UCSD-AML1 (cell line): ENCODE data around the gene NDNF.

Experiments used
- DNase-seq: peaks from one replicate; lab custom pipeline; 2025; ENCODE audit not compliant: unreplicated experiment; lab: John Stamatoyannopoulos, UW

NDNF gene

GRCh38 chr4:121072224-121073003 is at the start of gene NDNF:
Gene NDNF, minus strand, starts transcription at chr4:121072535. Its CDS starts 26,698 bp downstream, at chr4:121045837.
- no peak for DNase-seq

- no peak for DNase-seq
Measured at GRCh38 chr4:121119715-121120114, 47.4 kb upstream of the NDNF start.

- no peak for DNase-seq
Measured at GRCh38 chr4:121118344-121118743, 46.0 kb upstream of the NDNF start.

DNA sequence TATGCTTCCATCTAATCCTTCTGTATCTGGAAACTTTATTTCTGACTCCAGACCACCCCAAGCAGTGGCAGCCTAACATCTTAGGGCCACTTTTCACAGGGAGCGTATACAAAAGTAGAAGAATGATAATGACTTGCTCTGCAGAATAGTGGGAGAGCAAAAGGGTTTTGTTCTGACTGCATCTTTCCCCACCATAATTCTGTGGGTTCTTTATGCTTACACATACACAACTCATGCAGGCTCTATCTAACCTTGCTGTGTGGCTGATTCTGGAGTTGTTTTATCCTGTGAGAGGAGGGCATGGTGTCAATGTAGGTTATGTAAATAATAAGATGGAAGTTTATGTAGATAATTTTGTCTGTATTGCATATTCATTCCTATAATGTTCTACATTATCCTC is 42.4 kb upstream of the NDNF start:
- no peak for DNase-seq

GRCh38 chr4:121112530-121112929 is 40.2 kb upstream of the NDNF start:
- DNase-seq: no peak

GRCh38 chr4:121108557-121108956 is 36.2 kb upstream of the NDNF start:
- DNase-seq: no peak

- DNase-seq: no peak
Measured at GRCh38 chr4:121107507-121107906, 35.2 kb upstream of the NDNF start.

DNA sequence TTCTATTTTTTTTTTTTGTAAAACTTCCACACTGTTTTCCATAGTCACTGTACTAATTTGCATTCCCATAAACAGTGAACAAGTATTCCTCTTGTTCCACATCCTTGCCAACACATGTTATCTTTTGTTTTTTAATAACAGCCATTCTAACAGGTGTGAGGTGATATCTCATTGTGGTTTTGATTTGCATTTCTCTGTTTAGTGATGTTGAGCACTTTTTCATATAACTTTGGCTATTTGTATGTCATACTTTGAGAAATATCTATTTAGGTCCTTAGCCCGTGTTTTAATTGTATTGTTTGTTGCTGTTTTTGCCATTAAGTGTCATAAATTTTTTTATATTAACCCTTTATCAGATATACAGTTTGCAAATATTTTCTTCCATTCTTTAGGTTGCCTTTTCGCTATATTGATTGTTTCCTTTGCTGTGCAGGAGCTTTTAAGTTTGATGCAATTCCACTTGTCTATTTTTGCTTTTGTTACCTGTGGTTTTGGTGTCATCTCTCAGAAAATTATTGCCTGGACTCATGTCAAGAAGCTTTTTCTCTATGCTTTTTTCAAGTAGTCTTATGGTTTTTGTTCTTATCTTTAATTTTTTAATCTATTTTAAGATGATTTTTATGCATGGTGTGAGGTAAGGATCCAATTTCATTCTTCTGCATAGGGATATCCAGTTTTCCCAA is 27.9 kb upstream of the NDNF start:
- no peak for DNase-seq

DNA sequence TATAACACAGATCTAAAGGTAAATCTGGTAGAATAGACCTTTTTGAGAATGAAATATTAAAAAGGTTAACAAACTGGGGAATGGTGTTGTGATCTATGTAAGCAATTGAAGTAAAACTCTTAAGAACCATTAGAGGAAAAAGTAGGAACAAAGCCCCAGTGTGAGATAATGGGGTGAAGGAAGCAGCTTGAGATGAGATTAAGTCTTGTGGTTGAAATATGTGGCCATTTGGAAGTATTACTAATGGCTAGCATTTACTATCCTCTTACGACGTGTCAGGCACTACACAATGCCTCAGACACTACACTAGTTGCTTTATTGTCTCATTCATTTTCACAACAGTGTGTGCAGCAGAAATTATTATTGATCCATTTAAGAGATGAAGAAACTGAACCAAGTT is 25.9 kb upstream of the NDNF start:
- DNase-seq: no peak

- no peak for DNase-seq
Measured at GRCh38 chr4:121096629-121097028, 24.3 kb upstream of the NDNF start.

- DNase-seq: no peak
Measured at GRCh38 chr4:121096191-121096590, 23.9 kb upstream of the NDNF start.

DNA sequence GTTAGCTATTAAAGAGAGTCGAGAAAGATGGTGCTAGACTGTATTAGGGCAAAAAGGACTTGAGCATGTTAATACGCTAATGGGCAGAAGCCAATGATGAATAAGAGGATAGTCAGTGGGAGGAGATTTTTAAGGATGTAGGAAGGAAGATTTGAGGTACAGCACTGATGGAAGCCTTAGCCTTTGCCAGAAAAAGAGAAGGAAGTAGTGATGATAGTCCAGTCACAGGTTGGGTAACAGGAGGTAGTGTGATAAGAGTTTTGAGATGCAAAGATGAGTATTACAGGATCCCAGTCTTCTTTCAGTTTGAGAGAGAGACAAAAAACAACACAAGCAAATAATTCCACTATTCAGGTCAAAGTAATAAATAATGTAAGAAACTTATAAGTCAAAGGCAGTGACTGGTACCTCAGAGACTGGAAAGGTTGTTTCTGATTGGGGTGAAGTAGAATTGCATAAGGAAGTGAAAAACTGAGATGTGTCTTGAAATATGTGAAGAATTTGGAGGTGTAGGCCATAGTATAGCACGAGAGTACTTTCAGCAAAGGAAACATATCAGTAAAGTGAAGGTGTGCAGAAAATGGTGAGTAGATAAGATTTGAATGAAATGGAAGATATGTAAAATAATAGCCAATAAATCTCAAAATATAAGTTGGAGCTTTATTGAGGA is 22.1 kb upstream of the NDNF start:
- DNase-seq: no peak

- DNase-seq: no peak
Measured at GRCh38 chr4:121093261-121093660, 20.9 kb upstream of the NDNF start.

DNA sequence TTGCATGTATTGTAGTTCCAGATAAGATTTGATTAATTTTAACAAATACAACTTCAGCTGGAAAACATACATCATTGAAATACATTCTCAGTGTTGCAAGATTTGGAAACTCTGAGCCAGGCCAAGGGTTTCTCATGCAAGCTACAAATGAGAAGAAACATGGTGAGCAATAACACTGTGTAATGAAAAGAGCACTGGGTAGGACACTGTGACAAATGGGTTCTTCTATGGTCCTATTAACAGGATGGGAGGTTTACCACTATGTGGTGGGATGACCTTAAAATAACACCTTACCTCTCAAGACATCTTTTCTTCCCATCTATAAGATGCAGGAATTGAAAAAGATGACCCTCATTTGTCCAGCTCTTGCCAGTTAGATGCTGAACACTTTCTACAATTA is 19.6 kb upstream of the NDNF start:
- no peak for DNase-seq

DNA sequence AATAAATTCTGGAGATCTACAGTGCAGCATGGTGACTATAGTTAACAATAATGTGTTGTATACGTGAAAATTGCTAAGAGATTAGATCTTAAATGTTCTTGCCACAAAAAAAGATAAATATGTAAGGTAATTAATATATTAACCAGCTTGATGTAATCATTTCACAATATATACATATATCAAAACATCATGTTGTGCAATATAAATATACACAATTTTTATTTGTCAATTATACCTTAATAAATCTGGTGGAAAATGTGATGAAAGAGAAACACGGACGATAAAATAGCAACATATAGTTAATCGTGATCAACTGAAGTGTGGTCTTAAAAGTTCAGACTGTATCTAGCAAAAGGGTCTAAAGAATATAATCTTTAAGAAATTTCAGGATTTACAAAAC is 16.5 kb upstream of the NDNF start:
- DNase-seq: no peak

DNA sequence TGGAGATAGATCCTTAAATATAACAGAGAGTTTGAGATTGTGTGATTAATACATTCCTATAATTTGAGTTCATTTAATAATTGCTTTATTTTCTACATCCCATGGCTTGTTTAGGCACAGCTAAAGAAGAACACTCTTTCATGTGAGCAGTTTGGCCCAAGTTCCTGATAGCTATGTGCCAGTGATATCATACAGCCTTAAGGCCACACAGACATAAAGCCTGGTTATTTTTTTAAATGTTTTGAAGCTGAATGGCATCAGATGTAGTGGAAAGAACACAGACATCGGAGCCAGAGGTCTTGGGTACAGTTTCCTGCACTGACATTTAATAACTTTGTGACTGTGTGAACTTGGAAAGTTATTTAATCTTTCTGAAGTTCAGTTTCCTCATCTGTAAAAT is 7.0 kb upstream of the NDNF start:
- no peak for DNase-seq

GRCh38 chr4:121077496-121077895 is 5.2 kb upstream of the NDNF start:
- DNase-seq: no peak

GRCh38 chr4:121076416-121076815 is 4.1 kb upstream of the NDNF start:
- no peak for DNase-seq

GRCh38 chr4:121073672-121074381 is 1.5 kb upstream of the NDNF start:
- DNase-seq: no peak

DNA sequence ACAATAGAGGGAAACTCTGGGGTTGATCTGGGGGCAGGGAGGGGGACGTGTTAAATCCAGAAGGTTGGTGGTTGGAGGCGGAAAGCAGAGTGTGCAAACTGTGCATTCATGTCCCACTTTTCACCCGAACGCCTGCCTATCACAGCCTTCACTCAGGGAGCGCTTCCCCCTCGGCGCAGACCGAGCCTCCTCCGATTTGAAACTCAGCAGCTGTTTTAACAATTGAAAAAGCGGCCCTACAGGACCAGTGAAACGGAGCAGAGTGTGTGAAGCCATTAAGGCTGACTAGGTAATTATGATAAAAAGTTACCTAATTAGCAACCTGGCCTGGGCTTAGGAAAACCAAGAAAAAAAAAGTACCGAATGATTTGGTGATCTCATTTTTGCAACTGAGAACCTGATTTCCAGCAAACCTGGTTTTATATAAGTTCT is 685 bp upstream of the NDNF start:
- no peak for DNase-seq

- DNase-seq: no peak
Measured at GRCh38 chr4:121071640-121072223, 603 bp downstream of the NDNF start.
